GM21529 (cell line): ENCODE results near the gene ZNF135.

Experiments
- ATAC-seq: cut with Tn5 transposase; IDR thresholded peaks from one replicate; pipeline ENCODE4 v1.9.1; 2021; ENCODE audit not compliant: unreplicated experiment

The ZNF135 gene

DNA sequence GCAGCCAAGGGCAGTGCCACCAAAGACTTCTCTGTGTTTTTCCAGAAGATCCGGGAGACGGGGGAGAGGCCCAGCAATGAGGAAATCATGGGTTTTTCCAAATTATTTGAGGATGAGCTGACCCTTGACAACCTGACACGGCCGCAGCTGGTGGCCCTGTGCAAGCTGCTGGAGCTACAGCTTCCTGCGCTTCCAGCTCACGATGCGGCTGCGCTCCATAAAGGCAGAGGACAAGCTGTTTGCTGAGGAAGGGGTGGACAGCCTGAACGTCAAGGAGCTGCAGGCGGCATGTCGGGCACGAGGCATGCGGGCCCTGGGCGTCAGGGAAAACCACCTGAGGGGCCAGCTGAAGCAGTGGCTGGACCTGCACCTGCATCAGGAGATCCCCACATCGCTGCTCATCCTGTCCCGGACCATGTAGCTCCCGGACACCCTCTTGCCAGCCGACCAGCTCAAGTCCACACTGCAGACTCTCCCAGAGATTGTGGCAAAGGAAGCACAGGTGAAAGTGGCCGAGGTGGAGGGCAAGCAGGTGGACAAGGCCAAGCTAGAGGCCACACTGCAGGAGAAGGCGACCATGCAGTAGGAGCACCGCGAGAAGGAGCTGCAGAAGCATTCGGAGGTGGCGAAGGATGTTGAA is 13.6 kb upstream of the ZNF135 start:
- no peak for ATAC-seq

DNA sequence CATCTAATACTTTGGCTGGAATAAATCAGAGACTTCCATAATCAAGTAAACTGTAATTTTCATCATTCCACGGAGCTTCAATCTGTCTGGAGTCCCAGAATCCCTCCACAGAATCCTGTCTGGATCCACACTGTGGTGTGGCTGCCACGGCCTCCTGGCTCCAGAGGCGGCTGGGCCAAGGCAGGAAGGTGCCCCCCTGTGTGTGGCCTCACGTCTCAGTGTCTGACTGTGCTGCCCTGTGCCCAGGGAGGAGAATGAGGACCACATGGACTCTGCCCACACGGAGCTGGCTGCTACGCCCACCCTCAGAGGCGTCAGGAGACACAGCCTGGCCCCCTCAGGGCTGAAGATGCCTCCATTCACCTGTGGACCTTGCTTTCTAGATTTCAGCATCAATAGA is 12.2 kb upstream of the ZNF135 start:
- no peak for ATAC-seq

DNA sequence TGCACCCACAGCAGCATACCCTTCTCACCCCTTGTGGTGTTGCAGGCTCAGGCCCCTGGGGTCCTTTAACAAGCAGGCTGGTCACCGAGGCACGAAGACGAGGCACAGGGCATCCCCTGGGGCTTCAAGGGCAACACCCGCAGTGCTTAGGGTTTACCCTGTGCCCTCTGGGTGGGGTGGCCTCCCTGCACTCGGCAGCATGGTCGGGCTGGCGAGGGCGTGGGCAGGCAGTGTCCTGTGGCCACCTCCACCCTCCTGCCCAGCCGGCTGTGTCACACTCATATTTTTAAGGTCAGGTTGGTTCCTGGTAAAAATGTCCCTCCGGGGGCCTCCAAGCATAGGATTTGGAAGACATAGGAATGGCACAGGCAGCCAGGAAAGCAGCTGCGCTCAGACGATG is 11.4 kb upstream of the ZNF135 start:
- ATAC-seq, result no peak

DNA sequence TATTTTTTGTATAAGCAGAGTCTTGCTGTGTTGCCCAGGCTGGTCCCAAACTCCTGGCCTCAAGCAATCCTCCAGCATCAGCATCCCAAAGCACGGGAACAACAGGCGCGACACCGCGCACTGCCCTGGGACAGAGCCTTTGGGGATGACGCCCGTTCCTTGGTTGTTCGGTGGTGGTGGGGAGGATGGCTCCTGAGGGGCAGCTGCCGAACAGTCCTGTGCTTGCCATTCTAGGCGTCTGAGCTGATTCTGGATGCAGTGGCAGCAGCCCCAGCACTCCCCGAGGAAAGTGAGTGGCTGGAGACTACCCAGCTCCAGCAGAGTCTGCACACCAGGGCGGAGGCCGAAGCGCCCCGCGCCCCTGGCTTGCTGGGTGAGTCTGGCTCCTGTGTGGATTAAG is 6.8 kb upstream of the ZNF135 start:
- ATAC-seq, result no peak

DNA sequence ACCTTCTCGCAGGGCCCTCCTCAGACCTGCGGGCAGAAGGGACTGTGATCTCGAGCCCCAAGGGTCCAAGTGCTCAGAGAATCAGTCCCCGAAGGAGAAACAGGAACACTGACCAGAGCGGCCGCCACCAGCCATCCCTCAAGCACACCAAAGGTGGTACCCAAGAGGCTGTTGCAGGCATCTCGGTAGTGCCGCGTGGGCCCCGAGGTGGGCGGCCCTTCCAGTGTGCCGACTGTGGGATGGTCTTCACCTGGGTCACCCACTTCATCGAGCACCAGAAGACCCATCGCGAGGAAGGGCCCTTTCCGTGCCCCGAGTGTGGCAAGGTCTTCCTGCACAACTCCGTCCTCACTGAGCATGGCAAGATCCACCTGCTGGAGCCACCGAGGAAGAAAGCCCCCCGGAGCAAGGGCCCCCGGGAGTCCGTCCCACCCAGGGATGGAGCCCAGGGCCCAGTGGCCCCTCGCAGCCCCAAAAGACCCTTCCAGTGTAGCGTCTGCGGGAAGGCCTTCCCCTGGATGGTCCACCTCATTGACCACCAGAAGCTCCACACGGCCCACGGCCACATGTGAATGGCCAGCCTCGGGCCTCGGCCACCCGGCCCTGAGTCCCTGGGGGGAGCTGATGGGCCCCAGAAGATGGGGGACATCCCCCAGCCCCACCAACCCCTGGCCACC is 5.5 kb upstream of the ZNF135 start:
- ATAC-seq, result no peak

DNA sequence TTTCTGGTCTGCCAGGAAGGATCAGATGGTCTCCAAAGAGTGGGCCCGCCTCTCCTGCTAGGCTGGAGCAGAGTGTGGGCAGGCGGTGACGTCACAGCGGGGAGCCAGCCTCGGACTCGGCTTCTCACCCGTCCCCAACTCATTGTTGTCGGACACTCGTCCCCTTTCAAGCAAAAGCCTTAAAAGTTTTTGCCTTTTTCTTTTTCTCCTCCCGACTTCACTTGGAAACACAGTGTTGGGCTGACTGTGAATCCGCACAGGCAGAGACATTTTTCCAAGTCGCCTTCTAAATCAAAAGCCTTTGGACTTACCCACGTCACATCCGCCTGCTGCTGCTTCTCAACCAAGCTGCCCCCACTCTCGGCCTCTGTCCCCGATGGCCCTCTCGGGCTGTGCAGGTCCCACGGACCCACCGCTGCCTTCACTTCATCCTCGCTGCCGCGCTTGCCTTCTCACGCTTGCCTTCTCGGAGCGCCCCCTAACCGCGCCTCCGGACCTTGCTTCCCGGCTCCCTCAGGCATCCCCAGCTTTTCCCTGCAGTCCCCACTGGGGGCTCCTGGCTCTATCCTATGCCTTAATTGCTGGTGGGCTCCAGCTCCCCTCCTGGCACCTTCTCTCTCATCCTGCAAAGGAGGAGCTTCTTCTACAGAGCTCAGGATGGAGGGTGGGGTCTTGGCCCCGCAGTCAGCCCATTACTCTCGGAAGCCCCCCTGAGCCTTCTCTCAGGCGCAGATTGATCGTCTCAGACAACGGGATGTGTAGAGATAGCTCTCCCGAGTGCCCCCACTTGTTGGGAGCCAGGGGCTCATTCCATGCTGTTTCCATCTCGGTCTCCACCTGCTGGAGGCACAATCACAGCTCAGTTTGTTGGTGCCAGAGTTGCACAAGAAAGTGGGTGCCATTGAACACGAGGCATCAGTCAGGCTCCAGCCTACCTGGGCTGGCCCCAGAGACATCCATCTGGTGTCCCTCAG is 3.9 kb upstream of the ZNF135 start:
- ATAC-seq, result no peak

DNA sequence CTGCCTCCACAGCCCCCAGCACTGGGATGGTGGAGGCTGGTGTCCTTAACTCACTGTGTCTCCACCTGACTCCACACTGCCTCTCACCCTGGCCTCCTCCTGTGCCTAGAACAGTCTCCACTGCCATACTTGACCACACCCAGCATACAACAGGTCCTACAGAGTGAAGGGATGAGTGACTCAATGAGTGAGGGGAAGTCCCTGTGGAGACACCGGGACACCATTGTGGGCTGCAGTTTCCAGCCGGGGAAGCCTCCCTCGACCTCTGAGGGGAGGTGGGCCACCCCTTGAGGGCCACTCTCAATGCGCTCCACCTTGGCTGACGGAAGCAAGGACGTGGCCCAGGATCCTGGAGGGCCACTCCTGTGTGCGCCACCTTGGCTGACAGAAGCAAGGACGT is 2.8 kb upstream of the ZNF135 start:
- no peak for ATAC-seq

DNA sequence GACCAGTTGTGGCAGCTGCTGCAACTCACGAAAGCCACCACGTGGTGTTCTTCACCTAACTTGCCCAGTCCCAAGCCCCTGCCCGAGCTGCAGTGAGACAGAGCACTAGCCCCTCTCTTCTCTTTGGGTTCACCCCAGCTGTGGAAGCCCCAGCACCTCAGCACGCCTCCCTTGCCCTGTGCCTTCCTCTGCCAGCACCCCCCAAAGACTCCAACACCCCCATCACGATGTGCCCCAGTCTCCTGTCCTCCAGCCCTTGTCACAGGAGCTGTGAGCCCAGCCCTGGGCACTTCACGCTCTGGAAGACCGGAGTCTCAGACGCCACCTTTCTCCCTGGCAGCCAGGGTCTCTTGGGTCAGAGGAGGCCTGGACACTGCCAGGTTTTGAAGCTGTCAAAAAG is 2.2 kb upstream of the ZNF135 start:
- no peak for ATAC-seq

DNA sequence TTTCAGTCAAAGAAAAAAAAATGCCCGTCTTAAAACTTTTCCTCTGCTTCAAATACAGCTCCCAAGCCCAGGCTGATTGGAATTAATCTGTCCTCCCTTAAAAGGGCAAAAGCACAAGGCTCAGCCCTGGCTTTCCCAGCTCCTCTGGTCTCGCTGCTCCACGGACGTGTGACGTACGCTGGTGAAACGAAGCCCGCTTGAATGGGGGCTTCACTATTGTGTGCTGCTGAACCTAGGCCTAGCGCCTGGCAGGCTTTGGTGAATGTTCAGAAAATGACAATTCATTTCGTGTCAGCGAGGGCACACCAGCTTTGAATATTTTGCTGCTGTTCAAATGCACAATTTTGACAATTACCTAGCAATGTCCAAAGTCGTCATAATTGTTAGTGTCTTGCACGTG is 615 bp upstream of the ZNF135 start:
- no peak for ATAC-seq

DNA sequence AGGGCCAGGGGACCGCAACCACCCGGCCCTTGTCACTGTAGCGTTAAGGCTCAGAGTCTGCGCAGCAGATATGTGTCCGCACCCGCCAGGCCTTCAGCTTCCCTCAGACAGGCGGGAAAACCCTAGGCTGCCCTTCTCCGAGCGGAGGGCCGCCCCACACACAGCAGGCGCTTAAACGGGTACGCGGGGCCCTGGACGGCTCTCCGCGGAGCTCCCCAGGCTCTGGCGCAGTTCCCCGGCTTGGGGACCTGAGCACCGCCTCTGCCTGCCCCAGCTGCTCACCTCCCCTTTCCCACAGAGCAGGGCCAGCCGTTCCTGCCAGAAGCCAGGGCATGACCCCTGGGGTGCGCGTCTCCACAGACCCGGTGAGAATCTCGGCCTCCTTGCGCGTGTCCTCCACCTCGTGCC is 593 bp downstream of the ZNF135 start:
- no peak for ATAC-seq

DNA sequence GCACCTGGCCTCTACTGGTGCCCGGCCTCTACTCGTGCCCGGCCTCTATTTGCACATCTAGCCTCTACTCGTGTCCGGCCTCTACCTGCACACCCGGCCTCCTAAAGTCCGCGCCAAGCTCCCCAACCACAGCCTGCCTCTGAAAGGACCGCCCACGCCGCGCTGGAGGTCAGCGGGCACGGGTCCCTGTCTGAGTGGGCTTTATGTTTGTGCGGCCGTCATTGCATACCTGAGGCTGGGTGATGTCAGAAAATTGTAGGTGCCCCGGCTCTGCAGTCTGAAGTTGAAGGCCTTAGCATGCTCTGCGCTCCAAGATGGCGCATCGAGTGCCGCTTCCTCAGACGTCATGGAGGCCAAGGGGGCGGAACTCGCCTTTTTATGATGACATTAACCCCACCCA is 1.1 kb downstream of the ZNF135 start:
- no peak for ATAC-seq

DNA sequence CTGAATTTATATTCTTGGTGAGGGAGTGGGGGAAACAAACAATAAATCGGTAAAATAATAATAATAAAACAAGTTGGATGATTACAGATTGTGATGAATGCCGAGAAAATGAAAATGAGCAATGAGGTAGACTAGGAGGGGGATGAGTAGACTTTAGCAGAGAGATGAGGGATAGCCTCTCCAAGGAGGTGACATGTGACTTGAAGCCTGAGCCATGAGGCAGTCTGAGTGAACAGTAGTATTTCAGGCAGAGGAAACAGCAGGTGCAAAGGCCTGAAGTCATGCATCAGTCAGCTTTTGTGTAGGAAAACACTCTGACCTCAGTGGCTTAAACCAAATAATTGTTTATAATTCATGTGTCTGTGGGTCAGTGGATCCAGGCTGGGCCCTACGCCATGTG is 4.6 kb downstream of the ZNF135 start:
- no peak for ATAC-seq

DNA sequence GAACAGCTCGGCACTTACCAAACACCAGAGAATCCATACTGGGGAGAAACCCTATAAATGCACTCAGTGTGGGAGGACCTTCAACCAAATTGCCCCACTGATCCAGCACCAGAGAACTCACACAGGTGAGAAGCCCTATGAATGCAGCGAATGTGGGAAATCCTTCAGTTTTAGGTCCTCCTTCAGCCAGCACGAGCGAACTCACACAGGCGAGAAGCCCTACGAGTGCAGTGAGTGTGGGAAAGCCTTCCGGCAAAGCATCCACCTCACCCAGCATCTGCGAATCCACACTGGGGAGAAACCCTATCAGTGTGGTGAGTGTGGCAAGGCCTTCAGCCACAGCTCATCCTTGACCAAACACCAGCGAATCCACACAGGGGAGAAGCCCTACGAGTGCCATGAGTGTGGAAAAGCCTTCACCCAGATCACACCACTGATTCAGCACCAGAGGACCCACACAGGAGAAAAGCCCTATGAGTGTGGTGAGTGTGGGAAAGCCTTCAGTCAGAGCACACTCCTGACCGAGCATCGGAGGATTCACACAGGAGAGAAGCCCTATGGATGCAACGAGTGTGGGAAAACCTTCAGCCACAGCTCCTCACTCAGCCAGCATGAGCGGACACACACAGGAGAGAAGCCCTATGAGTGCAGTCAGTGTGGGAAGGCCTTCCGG is 8.3 kb downstream of the ZNF135 start:
- ATAC-seq, result no peak

DNA sequence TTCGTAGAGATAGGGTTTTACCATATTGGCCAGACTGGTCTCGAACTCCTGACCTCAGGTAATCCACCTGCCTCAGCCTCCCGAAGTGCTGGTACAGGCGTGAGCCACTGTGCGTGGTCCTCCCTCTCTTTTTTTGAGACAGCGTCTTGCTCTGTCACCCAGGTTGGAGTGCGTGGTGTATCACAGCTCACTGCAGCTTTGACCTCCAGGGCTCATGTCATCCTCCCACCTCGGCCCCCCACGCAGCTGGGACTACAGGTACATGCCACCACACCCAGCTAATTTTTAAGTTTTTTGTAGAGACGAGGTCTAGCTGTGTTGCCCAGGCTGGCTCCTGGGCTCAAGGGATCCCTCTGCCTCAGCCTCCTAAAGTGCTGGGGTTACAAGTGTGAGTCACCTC is 20.7 kb downstream of the ZNF135 start:
- ATAC-seq, result no peak

DNA sequence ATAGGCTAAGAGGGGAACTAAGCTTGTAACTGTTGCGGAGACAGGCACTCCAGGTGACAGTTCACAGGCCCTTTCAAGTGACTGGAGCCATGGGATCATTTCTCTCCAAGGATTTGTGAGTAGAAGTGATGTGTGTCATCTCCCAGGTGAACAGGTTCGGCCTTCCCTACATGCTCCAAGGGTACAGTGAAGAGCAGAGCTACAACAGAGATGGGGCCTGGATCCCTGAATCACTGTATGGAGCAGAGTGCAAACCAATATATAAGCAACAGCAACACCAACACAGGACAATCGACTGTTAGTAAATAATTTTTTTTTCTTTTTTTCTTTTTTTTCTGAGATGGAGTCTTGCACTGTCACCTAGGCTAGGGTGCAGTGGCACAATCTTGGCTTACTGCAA is 23.9 kb downstream of the ZNF135 start:
- ATAC-seq, result no peak

DNA sequence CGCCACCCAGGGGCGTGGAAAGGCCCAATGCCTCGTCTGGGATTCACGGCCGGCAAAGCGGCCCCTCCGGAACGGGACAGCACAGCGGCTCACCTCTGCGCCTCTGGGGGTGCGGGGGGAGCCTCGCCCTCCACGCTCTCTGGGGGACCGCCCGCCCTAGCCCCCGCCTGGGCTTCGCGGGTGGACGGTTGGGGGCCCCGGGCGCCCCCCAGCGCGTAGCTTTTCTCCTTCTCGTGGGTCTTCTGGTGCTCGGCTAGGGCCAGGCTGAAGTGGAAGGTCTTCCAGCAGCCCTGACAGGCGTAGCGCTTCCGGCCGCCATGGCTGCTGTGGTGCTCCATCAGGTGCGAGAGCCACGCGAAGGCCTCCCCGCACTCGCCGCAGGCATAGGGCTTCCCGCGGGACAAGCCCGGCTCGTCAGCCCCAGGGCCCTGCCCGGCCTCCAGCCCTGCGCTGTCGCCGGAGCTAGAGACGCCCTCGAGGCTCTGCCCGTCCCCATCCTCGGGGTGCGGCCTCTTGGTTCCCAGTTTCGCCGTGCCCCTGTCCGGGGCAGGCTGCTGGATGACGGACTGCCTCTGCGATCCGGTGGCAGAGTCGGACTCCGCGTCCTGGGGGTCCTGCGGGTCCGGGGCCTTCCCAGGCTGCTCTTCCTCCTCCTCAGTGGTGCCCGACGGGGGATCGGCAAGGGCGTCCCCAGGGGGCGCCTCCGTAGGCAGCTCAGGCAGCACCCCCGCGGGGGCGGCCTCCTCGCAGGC is 25.7 kb downstream of the ZNF135 start:
- ATAC-seq, result no peak

DNA sequence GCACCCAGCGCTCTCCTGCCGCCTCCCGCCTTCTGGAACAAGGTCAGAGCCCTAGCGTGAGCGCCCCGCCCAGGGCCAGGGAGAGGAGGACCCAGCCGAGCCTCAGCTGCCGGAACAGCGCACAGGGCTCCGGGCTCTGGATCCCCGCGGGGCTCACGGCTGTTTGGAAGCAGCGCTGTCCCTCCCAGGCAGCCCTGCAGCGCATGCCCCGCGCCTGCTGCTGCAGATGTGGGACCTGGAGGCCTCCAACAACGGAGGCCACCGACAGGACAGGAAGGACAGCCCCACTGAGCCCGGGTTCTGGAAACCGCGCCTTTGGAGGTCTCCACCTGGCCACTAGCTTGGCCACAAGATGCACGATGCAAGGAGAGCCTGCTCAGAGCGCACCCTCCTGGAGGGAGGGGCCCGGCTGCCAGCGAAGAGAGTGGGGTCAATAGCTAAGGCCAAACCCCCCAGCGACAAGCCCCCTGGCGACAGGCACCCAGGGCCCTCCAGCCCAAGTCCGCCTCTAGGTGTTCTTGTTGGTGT is 26.3 kb downstream of the ZNF135 start:
- no peak for ATAC-seq

DNA sequence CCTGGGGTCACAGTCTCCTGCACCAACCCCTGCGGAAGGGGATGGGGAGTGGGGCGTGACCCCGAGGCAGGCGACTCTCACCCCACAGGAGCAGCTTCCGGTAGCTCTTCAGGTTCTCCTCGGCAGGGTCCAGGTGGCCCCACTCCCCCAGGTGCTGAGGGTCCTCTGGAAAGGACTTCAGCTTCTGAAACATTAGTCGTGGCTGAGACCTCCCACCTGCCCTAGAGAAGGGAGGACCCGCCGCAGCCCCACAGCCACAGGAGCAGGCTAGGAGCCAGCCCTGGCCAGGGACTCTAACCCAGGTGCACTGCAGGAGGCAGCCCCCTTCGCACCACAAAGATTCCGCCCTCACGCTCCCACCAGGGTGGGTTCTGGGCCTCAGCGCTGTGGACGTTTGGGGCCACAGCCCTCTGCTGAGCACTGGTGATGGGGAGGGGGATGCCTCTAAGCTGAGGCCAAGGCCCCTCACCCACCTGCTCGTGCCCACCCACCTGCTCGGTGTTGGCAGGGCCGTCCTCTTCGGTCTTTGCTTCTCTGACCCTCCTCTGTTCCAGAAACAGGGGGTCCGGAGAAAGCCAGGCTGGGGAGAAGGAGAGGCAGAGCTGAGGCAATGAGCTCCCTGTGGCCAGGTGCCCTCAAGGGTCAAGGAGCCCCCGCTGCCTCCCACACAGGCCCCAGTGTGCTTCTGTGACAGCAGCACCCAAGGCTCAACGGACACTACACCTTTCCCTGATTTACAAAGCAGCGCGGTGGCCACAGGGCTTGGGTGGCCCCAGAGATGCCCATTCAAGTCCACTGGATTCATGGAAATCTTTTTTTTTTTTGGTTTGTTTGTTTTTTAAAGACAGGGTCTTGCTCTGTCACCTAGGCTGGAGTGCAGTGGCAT is 28.0 kb downstream of the ZNF135 start:
- ATAC-seq, result no peak

DNA sequence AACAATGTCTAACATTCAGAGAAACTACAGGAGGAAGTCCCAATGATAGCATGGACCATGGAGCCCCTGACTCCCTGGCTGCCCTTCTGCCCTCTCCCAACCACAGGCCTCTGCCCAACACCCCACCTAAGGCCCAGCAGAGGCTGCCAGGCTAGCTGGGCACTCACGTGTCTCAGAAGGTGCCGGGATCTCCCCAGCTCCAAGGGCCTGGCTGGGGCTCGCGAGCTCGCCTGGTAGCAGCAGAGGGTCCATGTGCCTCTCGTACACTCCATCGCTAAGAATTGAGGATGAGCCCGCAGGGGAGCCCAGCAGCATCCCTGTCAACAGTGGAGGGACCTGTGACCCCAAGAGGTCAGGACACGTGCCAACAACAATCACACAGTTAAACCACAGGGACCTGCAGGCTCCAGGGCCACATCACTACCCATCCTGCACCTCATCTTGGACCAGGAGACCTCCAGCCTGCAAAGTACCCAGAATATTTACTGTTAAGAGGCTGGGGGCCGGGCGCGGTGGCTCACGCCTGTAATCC is 29.5 kb downstream of the ZNF135 start:
- ATAC-seq, result no peak
